Glomerular visceral epithelial cell (primary cell): ENCODE data around the gene PRMT3.
"Not testable (repeated sequence)": the region's sequence is repeated elsewhere in the genome, so short reads cannot be mapped to it uniquely, and the experiment has no call there.

Experiments
- DNase-seq: peaks from one replicate; pipeline ENCODE4 v3.0.0-alpha.2; 2016; ENCODE audit errors: extremely low spot score

The PRMT3 gene

GRCh38 chr11:20387261-20388095 lies at the start of gene PRMT3:
Gene PRMT3 (plus strand): TSS chr11:20387716. CDS start chr11:20387747, 31 bp downstream.
- DNase-seq, result peak; percentile 96

- no peak for DNase-seq
Measured at GRCh38 chr11:20342347-20343141, 45.0 kb upstream of the PRMT3 start.

GRCh38 chr11:20351136-20351535 lies 36.4 kb upstream of the PRMT3 start:
- no peak for DNase-seq

GRCh38 chr11:20351751-20352262 lies 35.7 kb upstream of the PRMT3 start:
- DNase-seq, result no peak

GRCh38 chr11:20353829-20354434 lies 33.6 kb upstream of the PRMT3 start:
- peak; percentile 32 for DNase-seq

GRCh38 chr11:20355221-20356219 lies 32.0 kb upstream of the PRMT3 start:
- peak; percentile 37 for DNase-seq

GRCh38 chr11:20357150-20357549 lies 30.4 kb upstream of the PRMT3 start:
- no peak for DNase-seq

- peak; percentile 23 for DNase-seq
Measured at GRCh38 chr11:20360650-20361049, 26.9 kb upstream of the PRMT3 start.

- no peak for DNase-seq
Measured at GRCh38 chr11:20362481-20362880, 25.0 kb upstream of the PRMT3 start.

- no peak for DNase-seq
Measured at GRCh38 chr11:20363149-20363499, 24.4 kb upstream of the PRMT3 start.

GRCh38 chr11:20363500-20364340 lies 23.8 kb upstream of the PRMT3 start, which contains the start of gene HTATIP2:
Gene HTATIP2 (plus strand): TSS chr11:20363714. CDS start chr11:20364238, 524 bp downstream.
- DNase-seq, result peak; percentile 24

GRCh38 chr11:20364341-20364792 lies 23.1 kb upstream of the PRMT3 start:
- DNase-seq, result no peak

- not testable (repeated sequence) for DNase-seq
Measured at GRCh38 chr11:20365465-20365864, 22.1 kb upstream of the PRMT3 start.

GRCh38 chr11:20367313-20367948 lies 20.1 kb upstream of the PRMT3 start:
- peak; percentile 74 for DNase-seq

GRCh38 chr11:20368438-20368837 lies 19.1 kb upstream of the PRMT3 start:
- peak; percentile 20 for DNase-seq

GRCh38 chr11:20369826-20370225 lies 17.7 kb upstream of the PRMT3 start:
- no peak for DNase-seq

GRCh38 chr11:20372081-20372626 lies 15.4 kb upstream of the PRMT3 start:
- DNase-seq, result no peak

GRCh38 chr11:20373147-20373546 lies 14.4 kb upstream of the PRMT3 start:
- DNase-seq, result no peak

GRCh38 chr11:20373568-20374209 lies 13.8 kb upstream of the PRMT3 start:
- DNase-seq, result no peak
